HEK293 (cell line): ENCODE data around the gene CRB3.

Experiments
- CTCF ChIA-PET: fragments of 350-600 bp; formaldehyde crosslinking; extraction: SDS; loops from one replicate; lab custom pipeline; 2021; ENCODE audit warnings: antibody characterized with exemption; lab: Yijun Ruan, JAX
- POLR2A ChIA-PET: fragments of 300-600 bp; formaldehyde crosslinking; extraction: SDS; loops from one replicate; lab custom pipeline; 2020; ENCODE audit warnings: antibody characterized with exemption, inconsistent platforms; lab: Yijun Ruan, JAX
- H3K27ac ChIP-seq: fragments of 200-500 bp; sonication (Bioruptor generic); 2 replicates; pipeline ENCODE4 v1.5.1; 2014; ENCODE audit warnings: low read depth, low read length, control low read depth, inconsistent platforms; ENCODE audit errors: extremely low read depth
- H3K36me3 ChIP-seq, 2 experiments: fragments of 200-500 bp in 1 of 2; sonication (Bioruptor generic) in 1 of 2; 1 replicate in 1 of 2; 2 replicates in 1 of 2; pipeline ENCODE4 v1.5.1; 2014 to 2017; ENCODE audit warnings: inconsistent platforms in 2 of 2, low read length in 2 of 2; ENCODE audit not compliant: control insufficient read depth in 2 of 2, insufficient read depth in 1 of 2
- H3K4me1 ChIP-seq: fragments of 200-500 bp; sonication (Bioruptor generic); 2 replicates; pipeline ENCODE4 v1.5.1; 2014; ENCODE audit warnings: mild to moderate bottlenecking, low read length, inconsistent platforms; ENCODE audit not compliant: control insufficient read depth, insufficient read depth
- H3K4me3 ChIP-seq: 2 replicates; pipeline ENCODE4 v1.5.1; 2011; ENCODE audit warnings: low read depth, mild to moderate bottlenecking, control low read depth, low read length, moderate library complexity
- H3K9me3 ChIP-seq: fragments of 200-500 bp; sonication (Bioruptor generic); 2 replicates; pipeline ENCODE4 v1.5.1; 2014; ENCODE audit warnings: low read depth, low read length, inconsistent platforms; ENCODE audit not compliant: control insufficient read depth, insufficient read depth
- KLF9 ChIP-seq: fragments of 450-650 bp; formaldehyde crosslinking; IDR thresholded peaks from 2 replicates; pipeline ENCODE4 v1.5.1; 2016; ENCODE audit warnings: missing biosample characterization, missing genetic modification characterization, low read depth
- OSR2 ChIP-seq: fragments of 450-650 bp; formaldehyde crosslinking; IDR thresholded peaks from 2 replicates; pipeline ENCODE4 v1.5.1; 2016; ENCODE audit warnings: missing biosample characterization, missing genetic modification characterization
- ZFP37 ChIP-seq: fragments of 450-650 bp; formaldehyde crosslinking; IDR thresholded peaks from 2 replicates; pipeline ENCODE4 v1.5.1; 2016; ENCODE audit warnings: missing biosample characterization, missing genetic modification characterization
- ZNF133 ChIP-seq: fragments of 450-650 bp; formaldehyde crosslinking; IDR thresholded peaks from 2 replicates; pipeline ENCODE4 v1.5.1; 2016; ENCODE audit warnings: missing biosample characterization, missing genetic modification characterization
- ZNF341 ChIP-seq: fragments of 450-650 bp; formaldehyde crosslinking; IDR thresholded peaks from 2 replicates; pipeline ENCODE4; 2016; ENCODE audit warnings: low read depth, missing biosample characterization, missing genetic modification characterization
- ZNF37A ChIP-seq: fragments of 450-650 bp; IDR thresholded peaks from 2 replicates; pipeline ENCODE4 v1.5.1; 2018; ENCODE audit warnings: missing biosample characterization, missing genetic modification characterization
- ZNF433 ChIP-seq: fragments of 450-650 bp; formaldehyde crosslinking; IDR thresholded peaks from 2 replicates; pipeline ENCODE4 v1.5.1; 2016; ENCODE audit warnings: missing biosample characterization, missing genetic modification characterization, low read depth
- ZNF501 ChIP-seq: fragments of 450-650 bp; formaldehyde crosslinking; IDR thresholded peaks from 2 replicates; pipeline ENCODE4 v1.5.1; 2016; ENCODE audit warnings: missing biosample characterization, missing genetic modification characterization
- ZNF596 ChIP-seq: fragments of 450-650 bp; IDR thresholded peaks from 2 replicates; pipeline ENCODE4 v1.5.0; 2018; ENCODE audit warnings: missing biosample characterization, mild to moderate bottlenecking, missing genetic modification characterization, moderate library complexity
- ZNF600 ChIP-seq: fragments of 450-650 bp; formaldehyde crosslinking; IDR thresholded peaks from 2 replicates; pipeline ENCODE4 v1.5.1; 2016; ENCODE audit warnings: missing biosample characterization, missing genetic modification characterization
- ZNF701 ChIP-seq: fragments of 450-650 bp; formaldehyde crosslinking; IDR thresholded peaks from 2 replicates; pipeline ENCODE4 v1.5.1; 2016; ENCODE audit warnings: missing biosample characterization, missing genetic modification characterization
- ZNF777 ChIP-seq: fragments of 450-650 bp; formaldehyde crosslinking; IDR thresholded peaks from 2 replicates; pipeline ENCODE4 v1.5.1; 2017; ENCODE audit warnings: missing biosample characterization, missing genetic modification characterization, borderline replicate concordance
- ZSCAN23 ChIP-seq: fragments of 450-650 bp; formaldehyde crosslinking; IDR thresholded peaks from 2 replicates; pipeline ENCODE4 v1.5.1; 2016; ENCODE audit warnings: missing biosample characterization, missing genetic modification characterization
- TF ChIP-seq, protein P1 (sequence below): fragments of 450-650 bp; formaldehyde crosslinking; IDR thresholded peaks from 2 replicates; pipeline ENCODE4 v1.5.1; 2016; ENCODE audit warnings: missing biosample characterization, missing genetic modification characterization
- TF ChIP-seq, protein P2 (sequence below): fragments of 450-650 bp; formaldehyde crosslinking; IDR thresholded peaks from 2 replicates; pipeline ENCODE4 v1.5.1; 2017; ENCODE audit warnings: missing biosample characterization, missing genetic modification characterization
- TF ChIP-seq, protein P3 (sequence below): IDR thresholded peaks from 2 replicates; pipeline ENCODE4 v1.6.1; 2011; ENCODE audit warnings: mild to moderate bottlenecking, low read depth, low read length, borderline replicate concordance
- TF ChIP-seq, protein P4 (sequence below): fragments of 450-650 bp; formaldehyde crosslinking; IDR thresholded peaks from 2 replicates; pipeline ENCODE4 v1.5.1; 2016; ENCODE audit warnings: missing biosample characterization, missing genetic modification characterization
- TF ChIP-seq, protein P5 (sequence below): fragments of 450-650 bp; formaldehyde crosslinking; IDR thresholded peaks from 2 replicates; pipeline ENCODE4 v1.5.1; 2016; ENCODE audit warnings: missing biosample characterization, missing genetic modification characterization
- TF ChIP-seq, protein P6 (sequence below): fragments of 450-650 bp; formaldehyde crosslinking; conservative IDR thresholded peaks from 2 replicates; pipeline ENCODE4 v1.5.1; 2016; ENCODE audit warnings: low read depth, missing biosample characterization, missing genetic modification characterization

The CRB3 gene

DNA sequence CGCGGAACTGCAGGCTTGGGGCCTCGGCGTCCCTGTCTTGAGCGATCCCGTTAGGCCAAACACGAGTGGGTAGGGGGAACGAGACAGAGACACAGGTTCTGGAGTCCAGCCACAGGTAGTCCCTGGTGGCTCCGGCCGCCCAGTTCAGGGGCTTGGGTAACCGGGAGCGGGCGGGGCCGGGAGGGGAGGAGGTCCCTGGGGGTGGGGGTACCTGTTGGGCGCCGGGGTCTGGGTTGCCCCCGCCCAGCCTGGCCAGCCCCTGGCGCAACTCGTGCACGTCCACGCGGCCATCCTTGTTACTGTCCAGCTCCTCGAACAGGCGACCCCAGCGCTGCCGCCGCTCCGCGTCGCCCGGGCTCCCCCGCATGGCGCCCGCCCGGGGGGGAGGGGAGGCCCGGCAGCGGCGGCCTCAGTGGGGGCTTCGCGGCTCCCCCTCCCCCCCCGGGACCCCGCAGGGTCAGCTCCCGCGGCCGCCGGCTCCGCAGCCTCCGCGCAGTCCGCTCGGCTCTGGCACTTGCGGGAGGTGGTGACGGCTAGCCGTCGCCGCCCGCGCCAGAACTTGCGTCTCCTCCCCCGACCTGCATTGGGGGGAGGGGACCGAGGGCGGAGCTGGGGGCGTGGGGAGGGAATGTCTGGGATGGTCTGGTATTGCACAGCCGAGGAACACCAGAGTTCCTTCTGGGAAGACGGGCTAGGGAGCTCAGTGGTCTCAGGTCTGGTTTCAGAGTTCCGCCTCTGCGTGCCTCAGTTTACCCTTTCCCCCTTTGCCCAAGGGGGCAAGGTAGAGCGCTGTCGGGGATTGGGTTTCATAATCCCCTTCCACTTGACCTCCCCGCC is 4.6 kb upstream of the CRB3 start, which contains the start of gene SLC25A23 (continued):
- TF ChIP-seq ZNF777 (no peak), ZNF341 (tag by site-specific recombination) (peak; percentile 89), ZNF37A (tag by site-specific recombination) (no peak), ZNF433 (tag by site-specific recombination) (no peak), KLF9 (tag by site-specific recombination) (peak; percentile 96; the same call in 1 of the 2 replicates), ZNF701 (tag by site-specific recombination) (no peak), OSR2 (tag by site-specific recombination) (no peak), ZNF501 (no peak; the same call in 1 of the 2 replicates), ZNF600 (tag by site-specific recombination) (peak; percentile 72), ZNF596 (no peak)
- TF ChIP-seq, protein P1, sequence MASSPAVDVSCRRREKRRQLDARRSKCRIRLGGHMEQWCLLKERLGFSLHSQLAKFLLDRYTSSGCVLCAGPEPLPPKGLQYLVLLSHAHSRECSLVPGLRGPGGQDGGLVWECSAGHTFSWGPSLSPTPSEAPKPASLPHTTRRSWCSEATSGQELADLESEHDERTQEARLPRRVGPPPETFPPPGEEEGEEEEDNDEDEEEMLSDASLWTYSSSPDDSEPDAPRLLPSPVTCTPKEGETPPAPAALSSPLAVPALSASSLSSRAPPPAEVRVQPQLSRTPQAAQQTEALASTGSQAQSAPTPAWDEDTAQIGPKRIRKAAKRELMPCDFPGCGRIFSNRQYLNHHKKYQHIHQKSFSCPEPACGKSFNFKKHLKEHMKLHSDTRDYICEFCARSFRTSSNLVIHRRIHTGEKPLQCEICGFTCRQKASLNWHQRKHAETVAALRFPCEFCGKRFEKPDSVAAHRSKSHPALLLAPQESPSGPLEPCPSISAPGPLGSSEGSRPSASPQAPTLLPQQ (tag by site-specific recombination), result no peak
- TF ChIP-seq, protein P2, sequence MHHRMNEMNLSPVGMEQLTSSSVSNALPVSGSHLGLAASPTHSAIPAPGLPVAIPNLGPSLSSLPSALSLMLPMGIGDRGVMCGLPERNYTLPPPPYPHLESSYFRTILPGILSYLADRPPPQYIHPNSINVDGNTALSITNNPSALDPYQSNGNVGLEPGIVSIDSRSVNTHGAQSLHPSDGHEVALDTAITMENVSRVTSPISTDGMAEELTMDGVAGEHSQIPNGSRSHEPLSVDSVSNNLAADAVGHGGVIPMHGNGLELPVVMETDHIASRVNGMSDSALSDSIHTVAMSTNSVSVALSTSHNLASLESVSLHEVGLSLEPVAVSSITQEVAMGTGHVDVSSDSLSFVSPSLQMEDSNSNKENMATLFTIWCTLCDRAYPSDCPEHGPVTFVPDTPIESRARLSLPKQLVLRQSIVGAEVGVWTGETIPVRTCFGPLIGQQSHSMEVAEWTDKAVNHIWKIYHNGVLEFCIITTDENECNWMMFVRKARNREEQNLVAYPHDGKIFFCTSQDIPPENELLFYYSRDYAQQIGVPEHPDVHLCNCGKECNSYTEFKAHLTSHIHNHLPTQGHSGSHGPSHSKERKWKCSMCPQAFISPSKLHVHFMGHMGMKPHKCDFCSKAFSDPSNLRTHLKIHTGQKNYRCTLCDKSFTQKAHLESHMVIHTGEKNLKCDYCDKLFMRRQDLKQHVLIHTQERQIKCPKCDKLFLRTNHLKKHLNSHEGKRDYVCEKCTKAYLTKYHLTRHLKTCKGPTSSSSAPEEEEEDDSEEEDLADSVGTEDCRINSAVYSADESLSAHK, result no peak
- TF ChIP-seq, protein P3, sequence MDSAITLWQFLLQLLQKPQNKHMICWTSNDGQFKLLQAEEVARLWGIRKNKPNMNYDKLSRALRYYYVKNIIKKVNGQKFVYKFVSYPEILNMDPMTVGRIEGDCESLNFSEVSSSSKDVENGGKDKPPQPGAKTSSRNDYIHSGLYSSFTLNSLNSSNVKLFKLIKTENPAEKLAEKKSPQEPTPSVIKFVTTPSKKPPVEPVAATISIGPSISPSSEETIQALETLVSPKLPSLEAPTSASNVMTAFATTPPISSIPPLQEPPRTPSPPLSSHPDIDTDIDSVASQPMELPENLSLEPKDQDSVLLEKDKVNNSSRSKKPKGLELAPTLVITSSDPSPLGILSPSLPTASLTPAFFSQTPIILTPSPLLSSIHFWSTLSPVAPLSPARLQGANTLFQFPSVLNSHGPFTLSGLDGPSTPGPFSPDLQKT, result no peak
- TF ChIP-seq, protein P4, sequence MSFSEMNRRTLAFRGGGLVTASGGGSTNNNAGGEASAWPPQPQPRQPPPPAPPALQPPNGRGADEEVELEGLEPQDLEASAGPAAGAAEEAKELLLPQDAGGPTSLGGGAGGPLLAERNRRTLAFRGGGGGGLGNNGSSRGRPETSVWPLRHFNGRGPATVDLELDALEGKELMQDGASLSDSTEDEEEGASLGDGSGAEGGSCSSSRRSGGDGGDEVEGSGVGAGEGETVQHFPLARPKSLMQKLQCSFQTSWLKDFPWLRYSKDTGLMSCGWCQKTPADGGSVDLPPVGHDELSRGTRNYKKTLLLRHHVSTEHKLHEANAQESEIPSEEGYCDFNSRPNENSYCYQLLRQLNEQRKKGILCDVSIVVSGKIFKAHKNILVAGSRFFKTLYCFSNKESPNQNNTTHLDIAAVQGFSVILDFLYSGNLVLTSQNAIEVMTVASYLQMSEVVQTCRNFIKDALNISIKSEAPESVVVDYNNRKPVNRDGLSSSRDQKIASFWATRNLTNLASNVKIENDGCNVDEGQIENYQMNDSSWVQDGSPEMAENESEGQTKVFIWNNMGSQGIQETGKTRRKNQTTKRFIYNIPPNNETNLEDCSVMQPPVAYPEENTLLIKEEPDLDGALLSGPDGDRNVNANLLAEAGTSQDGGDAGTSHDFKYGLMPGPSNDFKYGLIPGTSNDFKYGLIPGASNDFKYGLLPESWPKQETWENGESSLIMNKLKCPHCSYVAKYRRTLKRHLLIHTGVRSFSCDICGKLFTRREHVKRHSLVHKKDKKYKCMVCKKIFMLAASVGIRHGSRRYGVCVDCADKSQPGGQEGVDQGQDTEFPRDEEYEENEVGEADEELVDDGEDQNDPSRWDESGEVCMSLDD (tag by site-specific recombination), result no peak

DNA sequence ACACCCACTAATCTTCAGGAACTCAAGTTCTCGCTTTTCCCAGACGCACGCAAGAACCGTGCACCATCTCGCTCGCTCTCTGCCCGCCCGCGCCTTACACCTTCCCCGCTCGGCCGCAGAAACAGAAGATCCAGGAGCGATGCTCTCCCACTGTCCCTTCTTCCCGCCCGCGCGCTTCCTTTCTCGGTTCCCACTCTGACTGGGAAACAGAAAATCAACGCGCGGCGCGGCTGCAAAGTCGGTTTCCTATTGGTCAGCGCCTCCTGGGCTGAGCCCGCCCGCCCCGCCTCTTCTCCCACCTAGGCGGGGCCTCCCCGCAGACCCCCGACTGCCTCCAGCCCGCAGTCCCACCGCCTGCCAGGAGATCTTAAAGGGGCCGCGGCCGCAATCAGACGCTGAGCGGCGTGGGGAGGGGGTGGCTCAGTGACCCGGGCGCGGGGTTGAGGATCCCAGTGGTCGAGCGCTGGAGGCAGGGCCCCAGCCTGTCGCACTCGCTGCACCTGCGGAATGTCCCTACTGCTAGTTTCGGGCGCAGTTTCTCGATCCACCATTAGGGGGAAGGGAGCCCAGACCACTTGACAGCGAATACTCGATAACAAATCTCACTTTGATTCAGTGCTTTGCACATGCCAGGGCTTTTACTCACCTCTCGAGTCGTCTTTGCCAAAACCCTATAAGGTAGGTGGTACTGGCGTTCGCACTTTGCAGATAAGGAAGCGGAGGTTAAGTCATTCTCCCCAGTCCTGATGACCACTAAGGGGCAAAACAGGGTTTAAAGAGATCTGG is 3.8 kb upstream of the CRB3 start:
- no peaks in the 10 kb centered on the region for H3K4me1 ChIP-seq
- H3K36me3 ChIP-seq, result peaks cover 0 to 20% of the 10 kb centered on the region in 2 experiments; a peak in 1 of 3 replicates
- H3K9me3 ChIP-seq, result no peaks in the 10 kb centered on the region
- ChIA-PET POLR2A (interaction anchor here (0.7 to 1.3 kb wide), 8 partner anchors 34 to 770 kb away, joined by 3 to 7 read pairs (median 4); partner anchors contain the start of genes ALKBH7, KHSRP, RPL36 and TNFSF9), CTCF (no interaction called here)
- peak overlapping the region; percentile 62 for H3K4me3 ChIP-seq
- H3K27ac ChIP-seq, result peak overlapping the region; percentile 26; the same call in 1 of the 2 replicates
- TF ChIP-seq, protein P5, sequence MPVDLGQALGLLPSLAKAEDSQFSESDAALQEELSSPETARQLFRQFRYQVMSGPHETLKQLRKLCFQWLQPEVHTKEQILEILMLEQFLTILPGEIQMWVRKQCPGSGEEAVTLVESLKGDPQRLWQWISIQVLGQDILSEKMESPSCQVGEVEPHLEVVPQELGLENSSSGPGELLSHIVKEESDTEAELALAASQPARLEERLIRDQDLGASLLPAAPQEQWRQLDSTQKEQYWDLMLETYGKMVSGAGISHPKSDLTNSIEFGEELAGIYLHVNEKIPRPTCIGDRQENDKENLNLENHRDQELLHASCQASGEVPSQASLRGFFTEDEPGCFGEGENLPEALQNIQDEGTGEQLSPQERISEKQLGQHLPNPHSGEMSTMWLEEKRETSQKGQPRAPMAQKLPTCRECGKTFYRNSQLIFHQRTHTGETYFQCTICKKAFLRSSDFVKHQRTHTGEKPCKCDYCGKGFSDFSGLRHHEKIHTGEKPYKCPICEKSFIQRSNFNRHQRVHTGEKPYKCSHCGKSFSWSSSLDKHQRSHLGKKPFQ (tag by site-specific recombination), result peak; percentile 66
- TF ChIP-seq ZFP37 (tag by site-specific recombination) (peak; percentile 46; the same call in 1 of the 2 replicates), ZSCAN23 (tag by site-specific recombination) (peak; percentile 69; the same call in 1 of the 2 replicates), ZNF133 (tag by site-specific recombination) (0 out of 2 replicates have a peak, but pooled peaks have one; percentile 1)
- TF ChIP-seq, protein P6, sequence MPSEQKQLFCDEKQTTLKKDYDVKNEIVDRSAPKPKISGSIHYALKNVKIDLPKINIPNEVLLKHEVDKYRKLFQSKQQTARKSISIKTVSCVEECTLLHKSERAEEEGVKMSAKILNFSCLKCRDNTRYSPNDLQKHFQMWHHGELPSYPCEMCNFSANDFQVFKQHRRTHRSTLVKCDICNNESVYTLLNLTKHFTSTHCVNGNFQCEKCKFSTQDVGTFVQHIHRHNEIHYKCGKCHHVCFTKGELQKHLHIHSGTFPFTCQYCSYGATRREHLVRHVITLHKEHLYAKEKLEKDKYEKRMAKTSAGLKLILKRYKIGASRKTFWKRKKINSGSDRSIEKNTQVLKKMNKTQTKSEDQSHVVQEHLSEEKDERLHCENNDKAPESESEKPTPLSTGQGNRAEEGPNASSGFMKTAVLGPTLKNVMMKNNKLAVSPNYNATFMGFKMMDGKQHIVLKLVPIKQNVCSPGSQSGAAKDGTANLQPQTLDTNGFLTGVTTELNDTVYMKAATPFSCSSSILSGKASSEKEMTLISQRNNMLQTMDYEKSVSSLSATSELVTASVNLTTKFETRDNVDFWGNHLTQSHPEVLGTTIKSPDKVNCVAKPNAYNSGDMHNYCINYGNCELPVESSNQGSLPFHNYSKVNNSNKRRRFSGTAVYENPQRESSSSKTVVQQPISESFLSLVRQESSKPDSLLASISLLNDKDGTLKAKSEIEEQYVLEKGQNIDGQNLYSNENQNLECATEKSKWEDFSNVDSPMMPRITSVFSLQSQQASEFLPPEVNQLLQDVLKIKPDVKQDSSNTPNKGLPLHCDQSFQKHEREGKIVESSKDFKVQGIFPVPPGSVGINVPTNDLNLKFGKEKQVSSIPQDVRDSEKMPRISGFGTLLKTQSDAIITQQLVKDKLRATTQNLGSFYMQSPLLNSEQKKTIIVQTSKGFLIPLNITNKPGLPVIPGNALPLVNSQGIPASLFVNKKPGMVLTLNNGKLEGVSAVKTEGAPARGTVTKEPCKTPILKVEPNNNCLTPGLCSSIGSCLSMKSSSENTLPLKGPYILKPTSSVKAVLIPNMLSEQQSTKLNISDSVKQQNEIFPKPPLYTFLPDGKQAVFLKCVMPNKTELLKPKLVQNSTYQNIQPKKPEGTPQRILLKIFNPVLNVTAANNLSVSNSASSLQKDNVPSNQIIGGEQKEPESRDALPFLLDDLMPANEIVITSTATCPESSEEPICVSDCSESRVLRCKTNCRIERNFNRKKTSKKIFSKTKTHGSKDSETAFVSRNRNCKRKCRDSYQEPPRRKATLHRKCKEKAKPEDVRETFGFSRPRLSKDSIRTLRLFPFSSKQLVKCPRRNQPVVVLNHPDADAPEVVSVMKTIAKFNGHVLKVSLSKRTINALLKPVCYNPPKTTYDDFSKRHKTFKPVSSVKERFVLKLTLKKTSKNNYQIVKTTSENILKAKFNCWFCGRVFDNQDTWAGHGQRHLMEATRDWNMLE (tag by site-specific recombination), result no peak
